GM19099 (cell line): ENCODE results near the gene LRCH1.

Experiments used
- POLR2A ChIP-seq: IDR thresholded peaks from 3 replicates; pipeline ENCODE4 v1.6.1; 2011; ENCODE audit warnings: low read depth; ENCODE audit not compliant: insufficient read length; ENCODE audit errors: extremely low read depth

LRCH1 gene

GRCh38 chr13:46594374-46595078, 41.6 kb downstream of the LRCH1 start:
- TF ChIP-seq POLR2A = no peak

GRCh38 chr13:46595136-46595884, 42.3 kb downstream of the LRCH1 start:
- no peak for TF ChIP-seq POLR2A

- no peak for TF ChIP-seq POLR2A
Measured at GRCh38 chr13:46595885-46596275, 42.9 kb downstream of the LRCH1 start.

- no peak for TF ChIP-seq POLR2A
Measured at GRCh38 chr13:46596466-46596865, 43.5 kb downstream of the LRCH1 start.

GRCh38 chr13:46598140-46598819, 45.3 kb downstream of the LRCH1 start:
- TF ChIP-seq POLR2A = no peak

- no peak for TF ChIP-seq POLR2A
Measured at GRCh38 chr13:46598820-46599180, 45.8 kb downstream of the LRCH1 start.

GRCh38 chr13:46600943-46601311, 48.0 kb downstream of the LRCH1 start:
- no peak for TF ChIP-seq POLR2A

- no peak for TF ChIP-seq POLR2A
Measured at GRCh38 chr13:46602531-46602930, 49.6 kb downstream of the LRCH1 start.

- TF ChIP-seq POLR2A = no peak
Measured at GRCh38 chr13:46603165-46603603, 50.2 kb downstream of the LRCH1 start.

- no peak for TF ChIP-seq POLR2A
Measured at GRCh38 chr13:46604226-46604990, 51.4 kb downstream of the LRCH1 start.

GRCh38 chr13:46605076-46605824, 52.3 kb downstream of the LRCH1 start:
- no peak for TF ChIP-seq POLR2A

GRCh38 chr13:46605825-46606554, 53.0 kb downstream of the LRCH1 start:
- no peak for TF ChIP-seq POLR2A

- TF ChIP-seq POLR2A = no peak
Measured at GRCh38 chr13:46606970-46607369, 54.0 kb downstream of the LRCH1 start.
